Panc1 (cell line): ENCODE data around the gene DNAJC27. TPM values are rescaled to one million over a fixed set of nuclear protein-coding genes. Genes with fewer than 3 reads are reported as not detected.

Source experiments
- ATAC-seq: fragments of 200-7000 bp; cut with Tn5 transposase; 2 replicates; pipeline ENCODE4 v1.9.1; 2020; ENCODE audit warnings: mild to moderate bottlenecking, moderate library complexity
- BruUV-seq: library from RNA; stranded (reverse); fragments of 400-500 nt; replicated peaks from 2 replicates; lab custom pipeline; 2021; lab: Mats Ljungman, UMichigan
- CTCF ChIA-PET: fragments of 300-600 bp; sonication (Branson Sonifier 250); formaldehyde crosslinking; loops from one replicate; lab custom pipeline; 2022; ENCODE audit warnings: antibody characterized with exemption; lab: Charles Lee
- POLR2A ChIA-PET: fragments of 300-600 bp; sonication (Branson Sonifier 250); formaldehyde crosslinking; loops from one replicate; lab custom pipeline; 2022; ENCODE audit warnings: antibody characterized with exemption; lab: Charles Lee
- DNase-seq: peaks from one replicate; pipeline ENCODE4 v3.0.0-alpha.2; 2010; ENCODE audit warnings: low read depth, low spot score
- H3K27ac ChIP-seq: 2 replicates; pipeline ENCODE4 v1.5.1; 2011; ENCODE audit warnings: mild to moderate bottlenecking, low read length, inconsistent platforms
- H3K27me3 ChIP-seq: fragments of 200-500 bp; sonication (Bioruptor generic); 2 replicates; pipeline ENCODE4 v1.6.0; 2014; ENCODE audit warnings: low read length, inconsistent platforms; ENCODE audit not compliant: control insufficient read depth, insufficient read depth
- H3K36me3 ChIP-seq: fragments of 200-500 bp; sonication (Bioruptor generic); 2 replicates; pipeline ENCODE4 v1.5.1; 2014; ENCODE audit warnings: inconsistent platforms, mild to moderate bottlenecking, low read length, moderate library complexity; ENCODE audit not compliant: control insufficient read depth, insufficient read depth
- H3K4me1 ChIP-seq: 2 replicates; pipeline ENCODE4 v1.5.1; 2011; ENCODE audit warnings: inconsistent platforms, mild to moderate bottlenecking, low read length, moderate library complexity; ENCODE audit not compliant: control insufficient read depth, insufficient read depth
- H3K4me3 ChIP-seq, 2 experiments: 2 replicates each; pipeline ENCODE4 v1.5.1; 2011 to 2012; ENCODE audit warnings: low read depth in 2 of 2, low read length in 2 of 2, mild to moderate bottlenecking in 2 of 2, inconsistent platforms in 1 of 2, moderate library complexity in 1 of 2
- H3K9me3 ChIP-seq: fragments of 200-500 bp; sonication (Bioruptor generic); 2 replicates; pipeline ENCODE4 v1.5.1; 2014; ENCODE audit warnings: low read depth, mild to moderate bottlenecking, inconsistent platforms, low read length, moderate library complexity; ENCODE audit not compliant: control insufficient read depth, insufficient read depth
- CTCF ChIP-seq: fragments of 450-650 bp; IDR thresholded peaks from 2 replicates; pipeline ENCODE4 v1.5.1; 2017; ENCODE audit warnings: mild to moderate bottlenecking
- POLR2AphosphoS5 ChIP-seq: IDR thresholded peaks from 2 replicates; pipeline ENCODE4 v1.6.1; 2012; ENCODE audit warnings: mild to moderate bottlenecking, low read depth, low read length, moderate library complexity
- REST ChIP-seq, 2 experiments: IDR thresholded peaks; 2 replicates each; pipeline ENCODE4 v1.6.1; 2011 to 2012; ENCODE audit warnings: low read depth in 2 of 2, control low read depth in 1 of 2, low read length in 1 of 2, mild to moderate bottlenecking in 1 of 2, moderate library complexity in 1 of 2; ENCODE audit not compliant: insufficient read depth in 1 of 2
- SIN3A ChIP-seq: IDR thresholded peaks from 2 replicates; pipeline ENCODE4 v1.6.1; 2012; ENCODE audit warnings: low read depth, mild to moderate bottlenecking, low read length, moderate library complexity, borderline replicate concordance; ENCODE audit not compliant: insufficient read depth
- TCF7L2 ChIP-seq: IDR thresholded peaks from 2 replicates; pipeline ENCODE4 v1.6.1; 2011; ENCODE audit warnings: mild to moderate bottlenecking, low read depth, low read length, inconsistent platforms
- in situ Hi-C: cut with HindIII; loops from 2 replicates; pipeline ENCODE4 v1.10.0; 2016; ENCODE audit warnings: low sequenced_read_pairs, low pct_unique_long_range_greater_than_20kb
- intact Hi-C: fragments of 100-400 bp; cut with micrococcal nuclease; formaldehyde crosslinking; loops from one replicate; pipeline ENCODE4 v1.10.0; 2022; ENCODE audit not compliant: unreplicated experiment
- total RNA-seq: library from RNA; stranded (reverse); gene quantifications from one replicate; pipeline ENCODE4 v1.2.1, GENCODE V29; 2021; ENCODE audit not compliant: unreplicated experiment

Gene DNAJC27
- total RNA-seq, 1 experiment from 2014 or later, result 4.9 TPM

- no peak for TF ChIP-seq SIN3A
- no peak for TF ChIP-seq REST (IDR thresholded peaks at IDR 0.05; ENCODE audit: insufficient read depth in 1 of 2, low read depth in 2 of 2, low read length in 1 of 2)
- no peak for TF ChIP-seq POLR2AphosphoS5
- TF ChIP-seq TCF7L2, result no peak
- no peak for TF ChIP-seq CTCF
- no peak overlapping the region for H3K4me3 ChIP-seq
- ChIA-PET CTCF (no interaction called here), POLR2A (no interaction called here)
- in situ Hi-C loops (no loop called here), intact Hi-C loops (no loop called here)
- BruUV-seq, result no TSS peak
- no peaks in the 10 kb centered on the region for H3K4me1 ChIP-seq
- peaks cover 15% of the 10 kb centered on the region; the same call in 1 of the 2 replicates for H3K9me3 ChIP-seq
- no peak for DNase-seq
- no peaks in the 10 kb centered on the region for H3K27me3 ChIP-seq
- no peak overlapping the region for H3K27ac ChIP-seq
- peaks cover 19% of the 10 kb centered on the region for H3K36me3 ChIP-seq
- ATAC-seq, result no peak
These were observed 13.3 kb downstream of the DNAJC27 start for GRCh38 chr2:24958411-24958935.

- TF ChIP-seq REST (IDR thresholded peaks at IDR 0.05; ENCODE audit: insufficient read depth in 1 of 2, low read depth in 2 of 2, low read length in 1 of 2) (no peak), SIN3A (no peak), CTCF (no peak), TCF7L2 (no peak), POLR2AphosphoS5 (no peak)
- Histone ChIP-seq H3K27me3 (no peaks in the 10 kb centered on the region), H3K4me3 (no peak overlapping the region), H3K4me1 (no peaks in the 10 kb centered on the region), H3K36me3 (peaks cover 17% of the 10 kb centered on the region), H3K9me3 (peaks cover 15% of the 10 kb centered on the region; the same call in 1 of the 2 replicates), H3K27ac (no peak overlapping the region)
- CTCF ChIA-PET, result no interaction called here
- intact Hi-C loops, result no loop called here
- in situ Hi-C loops, result no loop called here
- BruUV-seq, result no TSS peak
- ATAC-seq (no peak), DNase-seq (no peak)
- POLR2A ChIA-PET, result no interaction called here
These were observed 13.8 kb downstream of the DNAJC27 start for GRCh38 chr2:24957976-24958375.
